Lower leg skin (tissue), 4 donors: ENCODE results near the gene SRSF7. TPM values are rescaled to one million over a fixed set of nuclear protein-coding genes. Genes with fewer than 3 reads are reported as not detected.
"Not testable (repeated sequence)": the region's sequence is repeated elsewhere in the genome, so short reads cannot be mapped to it uniquely, and the experiment has no call there.

ENCODE experiments used
- DNase-seq, 2 donors: peaks; one replicate each; pipeline ENCODE4 v3.0.0-alpha.2; 2019; ENCODE audit warnings: low spot score in 2 of 2
- H3K4me3 ChIP-seq: fragments of 200-600 bp; sonication (generic); 2 replicates; pipeline ENCODE4 v1.5.1; 2017; ENCODE audit warnings: mild to moderate bottlenecking, low read depth; ENCODE audit not compliant: poor library complexity, severe bottlenecking
- CTCF ChIP-seq, 3 donors: fragments of 450-650 bp; IDR thresholded peaks; one replicate each; pipeline ENCODE4 v1.5.1; 2016; ENCODE audit warnings: antibody characterized with exemption in 3 of 3, mild to moderate bottlenecking in 3 of 3, moderate library complexity in 2 of 3
- POLR2A ChIP-seq, 2 donors: fragments of 450-650 bp; IDR thresholded peaks; one replicate each; pipeline ENCODE4 v1.6.1; 2016 to 2017; ENCODE audit warnings: antibody characterized with exemption in 2 of 2, mild to moderate bottlenecking in 1 of 2, moderate library complexity in 1 of 2
- WGBS, 2 donors: methylation state at CpG; one replicate each; pipeline ENCODE4 v1.1.5; 2018; 5-methylcytosine and 5-hydroxymethylcytosine counted together
- intact Hi-C: fragments of 100-400 bp; cut with DNase I; formaldehyde crosslinking; loops from one replicate; pipeline ENCODE4 v1.15.0; 2023; ENCODE audit warnings: low total_unique reads
- total RNA-seq, 4 donors: library from RNA; depleted of rRNA; stranded (reverse); fragments of >200 nt; gene quantifications; one replicate each; pipeline ENCODE4 v1.1.0, GENCODE V29; 2016

The SRSF7 gene
- 10 to 100 TPM; 69.7 to 77.1 (median 72.8) TPM for total RNA-seq

- intact Hi-C loops, result no loop called here
- peak within 1 kb of the TSS; percentile 77 for H3K4me3 ChIP-seq
- DNase-seq, result peak; percentile 98 to 99
- no peak for TF ChIP-seq CTCF (IDR thresholded peaks at IDR 0.05)
- TF ChIP-seq POLR2A (IDR thresholded peaks at IDR 0.05), result peak in 1 of 2 donors; percentile 100
- 0% methylated on average over 62 to 65 of the region's 68 CpGs for WGBS, 2 donors
These were observed at the start of gene SRSF7 for GRCh38 chr2:38750891-38751595. Gene SRSF7 (minus strand): TSS chr2:38751361. CDS start chr2:38751256, 105 bp downstream.

- no peak for DNase-seq
- TF ChIP-seq CTCF (IDR thresholded peaks at IDR 0.05) (no peak), POLR2A (IDR thresholded peaks at IDR 0.05) (no peak)
- no peak overlapping the region for H3K4me3 ChIP-seq
- intact Hi-C loops, result no loop called here
- WGBS, 2 donors, result 88 to 94% methylated on average over 3 of the region's 3 CpGs
These were observed 46.8 kb upstream of the SRSF7 start for GRCh38 chr2:38797953-38798352.

- H3K4me3 ChIP-seq, result no peak overlapping the region
- TF ChIP-seq CTCF (IDR thresholded peaks at IDR 0.05), result no peak
- TF ChIP-seq POLR2A (IDR thresholded peaks at IDR 0.05), result no peak
- no peak for DNase-seq
- 90 to 91% methylated on average over 10 of the region's 10 CpGs for WGBS, 2 donors
- intact Hi-C loops, result no loop called here
These were observed 46.1 kb upstream of the SRSF7 start for GRCh38 chr2:38797250-38797676.

GRCh38 chr2:38795016-38795415, 43.9 kb upstream of the SRSF7 start:
- H3K4me3 ChIP-seq, intact Hi-C loops, DNase-seq: not testable (repeated sequence)
- 92 to 96% methylated on average over 7 of the region's 7 CpGs for WGBS, 2 donors

GRCh38 chr2:38794235-38794946, 43.2 kb upstream of the SRSF7 start:
- no peak overlapping the region for H3K4me3 ChIP-seq
- 74 to 77% methylated on average over 7 of the region's 7 CpGs for WGBS, 2 donors
- intact Hi-C loops, result no loop called here
- DNase-seq, result no peak
- TF ChIP-seq CTCF (IDR thresholded peaks at IDR 0.05), result no peak

GRCh38 chr2:38793511-38793910, 42.4 kb upstream of the SRSF7 start:
- DNase-seq, result no peak
- intact Hi-C loops, result no loop called here
- WGBS, 2 donors, result 92 to 93% methylated on average over 5 of the region's 5 CpGs
- H3K4me3 ChIP-seq, result no peak overlapping the region
- TF ChIP-seq POLR2A (IDR thresholded peaks at IDR 0.05) (no peak), CTCF (IDR thresholded peaks at IDR 0.05) (no peak)
